Sigmoid colon (tissue), 7 donors: ENCODE results near the gene ZNF25. TPM values are rescaled to one million over a fixed set of nuclear protein-coding genes. Genes with fewer than 3 reads are reported as not detected.

Experiments
- DNase-seq: peaks from one replicate; pipeline ENCODE4 v3.0.0-alpha.2; 2019
- H3K27ac ChIP-seq, 4 donors: fragments of 200-600 bp; sonication (generic); one replicate each; pipeline ENCODE4 v1.5.1; 2016 to 2019; ENCODE audit warnings: mild to moderate bottlenecking in 1 of 4
- H3K27me3 ChIP-seq, 3 donors: fragments of 200-600 bp; sonication (generic); one replicate each; pipeline ENCODE4 v1.5.1; 2019; ENCODE audit warnings: mild to moderate bottlenecking in 1 of 3
- H3K36me3 ChIP-seq, 4 donors: fragments of 200-600 bp; sonication (generic); one replicate each; pipeline ENCODE4 v1.5.1; 2016 to 2019
- H3K4me1 ChIP-seq, 4 donors: fragments of 200-600 bp; sonication (generic); one replicate each; pipeline ENCODE4 v1.5.1; 2017 to 2019
- H3K4me3 ChIP-seq, 4 donors: fragments of 200-600 bp; sonication (generic); one replicate each; pipeline ENCODE4 v1.5.1; 2017 to 2019; ENCODE audit warnings: mild to moderate bottlenecking in 2 of 4, moderate library complexity in 1 of 4
- H3K9me3 ChIP-seq, 4 donors: fragments of 200-600 bp in 3 of 4; sonication (generic) in 3 of 4; one replicate each; pipeline versions ENCODE4 v1.5.1 to v1.6.1; 2013 to 2019
- EP300 ChIP-seq, 4 donors: sonication (generic); formaldehyde crosslinking; IDR thresholded peaks; one replicate each; pipeline ENCODE4 v1.6.1; 2017; ENCODE audit warnings: antibody characterized with exemption in 4 of 4
- POLR2A ChIP-seq, 2 donors: fragments of 450-650 bp; IDR thresholded peaks; one replicate each; pipeline ENCODE4 v1.6.1; 2016; ENCODE audit warnings: antibody characterized with exemption in 2 of 2, mild to moderate bottlenecking in 2 of 2, moderate library complexity in 2 of 2
- POLR2AphosphoS5 ChIP-seq, 4 donors: sonication (generic); formaldehyde crosslinking; IDR thresholded peaks; one replicate each; pipeline ENCODE4 v1.6.1; 2017; ENCODE audit warnings: antibody characterized with exemption in 4 of 4
- WGBS, 2 donors: extraction: QIAGEN DNeasy Blood & Tissue Kit; methylation state at CpG; one replicate each; pipeline ENCODE4 v1.1.7; 2013; 5-methylcytosine and 5-hydroxymethylcytosine counted together
- intact Hi-C: fragments of 100-400 bp; cut with DNase I; formaldehyde crosslinking; loops from one replicate; pipeline ENCODE4 v1.15.1; 2023
- polyA plus RNA-seq, 3 donors: library from polyadenylated mRNA; stranded (reverse); fragments of 200-250 nt; gene quantifications; one replicate each; pipeline ENCODE4 v1.2.3, GENCODE V29; 2013
- total RNA-seq, 4 donors: library from RNA; depleted of rRNA; stranded (reverse); fragments of >200 nt; gene quantifications; one replicate each; pipeline ENCODE4 v1.1.0, GENCODE V29; 2016
- TF ChIP-seq, protein P1 (sequence below), 4 experiments: fragments of 450-650 bp in 3 of 4; fragments of 200-600 bp in 1 of 4; IDR thresholded peaks; one replicate each; pipeline ENCODE4 v1.5.1; 2016 to 2019; ENCODE audit warnings: antibody characterized with exemption in 4 of 4, mild to moderate bottlenecking in 3 of 4, moderate library complexity in 2 of 4
- donor health status: healthy with polysubstance abuse.
- donor health status: Bipolar disorder and iron deficiency.
- donor health status: healthy.

The ZNF25 gene
- total and polyA plus RNA-seq, 7 donors, result 2.1 to 35.7 (median 20.5) TPM

DNA sequence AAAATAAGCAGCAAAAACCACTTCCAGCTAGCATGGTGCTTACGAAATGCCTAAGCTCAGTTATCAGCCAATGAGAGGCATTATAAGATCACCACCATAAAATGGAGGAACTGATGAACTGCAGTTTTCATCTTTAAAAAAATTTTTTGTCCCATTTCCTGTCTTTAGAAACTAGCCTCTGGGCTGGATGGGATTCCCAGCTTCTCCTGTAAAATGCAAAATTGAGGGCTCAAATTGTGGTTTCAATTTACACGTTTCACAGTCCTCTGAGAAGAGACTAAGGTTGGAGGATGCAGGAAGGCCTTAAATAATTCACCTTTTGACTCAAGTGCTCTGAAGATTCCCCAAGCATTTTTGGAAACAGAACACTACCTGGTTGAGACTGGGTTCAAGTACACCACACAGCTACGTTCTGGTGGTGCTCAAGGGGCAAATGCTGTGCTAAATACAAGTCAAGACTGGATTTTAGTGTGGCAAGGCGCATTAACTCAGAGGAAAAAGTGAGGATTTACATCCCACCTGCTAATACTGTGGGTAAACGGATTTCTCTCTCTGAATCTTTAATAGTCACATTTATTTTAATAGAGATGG lies 951 bp downstream of the ZNF25 start:
- 23 to 30% methylated on average over 5 of the region's 5 CpGs for WGBS, 2 donors
- peak overlapping the region; percentile 99 to 100 (median 100) for H3K27ac ChIP-seq
- intact Hi-C loops, result no loop called here

DNA sequence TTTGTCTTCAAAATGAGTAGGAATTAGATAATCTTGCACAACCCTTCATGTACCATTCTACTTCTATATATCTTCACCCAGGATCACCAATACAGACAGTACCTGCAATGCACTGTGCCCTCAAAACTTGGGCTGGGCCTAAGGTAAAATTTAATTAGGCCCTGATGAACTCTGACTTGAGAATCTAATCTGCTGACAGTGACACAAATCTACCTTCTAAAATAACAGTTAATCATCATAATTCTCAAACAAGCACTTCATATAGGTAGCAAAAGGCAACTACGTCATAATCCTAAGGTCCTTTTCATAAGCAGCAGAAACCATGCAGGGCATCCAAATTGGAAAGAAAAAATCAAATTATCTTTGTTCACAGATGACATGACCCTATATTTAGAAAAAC lies 4.1 kb downstream of the ZNF25 start:
- H3K9me3 ChIP-seq, result no peaks in the 10 kb centered on the region
- TF ChIP-seq POLR2AphosphoS5 (IDR thresholded peaks at IDR 0.05) (no peak), EP300 (IDR thresholded peaks at IDR 0.05) (no peak), POLR2A (IDR thresholded peaks at IDR 0.05) (no peak)
- TF ChIP-seq, protein P1, sequence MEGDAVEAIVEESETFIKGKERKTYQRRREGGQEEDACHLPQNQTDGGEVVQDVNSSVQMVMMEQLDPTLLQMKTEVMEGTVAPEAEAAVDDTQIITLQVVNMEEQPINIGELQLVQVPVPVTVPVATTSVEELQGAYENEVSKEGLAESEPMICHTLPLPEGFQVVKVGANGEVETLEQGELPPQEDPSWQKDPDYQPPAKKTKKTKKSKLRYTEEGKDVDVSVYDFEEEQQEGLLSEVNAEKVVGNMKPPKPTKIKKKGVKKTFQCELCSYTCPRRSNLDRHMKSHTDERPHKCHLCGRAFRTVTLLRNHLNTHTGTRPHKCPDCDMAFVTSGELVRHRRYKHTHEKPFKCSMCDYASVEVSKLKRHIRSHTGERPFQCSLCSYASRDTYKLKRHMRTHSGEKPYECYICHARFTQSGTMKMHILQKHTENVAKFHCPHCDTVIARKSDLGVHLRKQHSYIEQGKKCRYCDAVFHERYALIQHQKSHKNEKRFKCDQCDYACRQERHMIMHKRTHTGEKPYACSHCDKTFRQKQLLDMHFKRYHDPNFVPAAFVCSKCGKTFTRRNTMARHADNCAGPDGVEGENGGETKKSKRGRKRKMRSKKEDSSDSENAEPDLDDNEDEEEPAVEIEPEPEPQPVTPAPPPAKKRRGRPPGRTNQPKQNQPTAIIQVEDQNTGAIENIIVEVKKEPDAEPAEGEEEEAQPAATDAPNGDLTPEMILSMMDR (IDR thresholded peaks at IDR 0.05), result no peak
- no peaks in the 10 kb centered on the region for H3K27me3 ChIP-seq
- intact Hi-C loops, result no loop called here
- no peak overlapping the region for H3K4me3 ChIP-seq
- WGBS, 2 donors, result 95 to 99% methylated on average over 1 of the region's 1 CpG
- peaks cover 4 to 29% (median 8%) of the 10 kb centered on the region in 4 donors for H3K36me3 ChIP-seq
- no peak overlapping the region for H3K27ac ChIP-seq
- no peak for DNase-seq
- peaks cover 0 to 20% (median 11%) of the 10 kb centered on the region in 4 donors for H3K4me1 ChIP-seq

More for the DNA sequence above, 951 bp downstream of the ZNF25 start:
- H3K27me3 ChIP-seq, result no peaks in the 10 kb centered on the region
- TF ChIP-seq EP300 (IDR thresholded peaks at IDR 0.05), result no peak
- TF ChIP-seq, protein P1 (IDR thresholded peaks at IDR 0.05), result no peak
- H3K36me3 ChIP-seq, result peaks cover 0 to 5% (median 0%) of the 10 kb centered on the region in 4 donors
- no peaks in the 10 kb centered on the region for H3K9me3 ChIP-seq
- peak overlapping the region; percentile 80 to 99 (median 88) for H3K4me3 ChIP-seq
- DNase-seq, result no peak
- H3K4me1 ChIP-seq, result peaks cover 0 to 20% (median 11%) of the 10 kb centered on the region in 4 donors

DNA sequence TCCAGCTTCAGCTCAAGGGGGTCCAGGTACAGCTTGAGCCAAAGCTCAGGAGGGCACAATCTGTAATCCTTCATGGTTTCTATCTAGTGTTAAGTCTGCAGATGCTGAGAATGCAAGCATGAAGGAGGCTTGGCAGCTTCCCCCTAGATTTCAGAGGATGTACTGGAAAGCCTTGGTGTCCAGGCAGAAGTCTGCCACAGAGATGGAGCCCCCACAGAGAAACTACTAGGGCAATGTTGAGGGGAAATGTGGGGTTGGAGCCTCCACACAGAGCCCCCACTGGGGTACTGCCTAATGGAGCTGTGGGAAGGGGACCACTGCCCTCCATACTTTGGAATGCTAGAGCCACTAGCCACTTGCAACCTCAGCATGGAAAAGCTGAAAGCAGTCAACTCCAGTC lies 11.4 kb downstream of the ZNF25 start:
- no peaks in the 10 kb centered on the region for H3K4me1 ChIP-seq
- H3K27ac ChIP-seq, result no peak overlapping the region
- no peak for DNase-seq
- peaks cover 0 to 11% (median 0%) of the 10 kb centered on the region in 4 donors for H3K9me3 ChIP-seq
- H3K4me3 ChIP-seq, result no peak overlapping the region
- H3K36me3 ChIP-seq, result peaks cover 4 to 48% (median 12%) of the 10 kb centered on the region in 4 donors
- no peaks in the 10 kb centered on the region for H3K27me3 ChIP-seq
- TF ChIP-seq POLR2AphosphoS5 (IDR thresholded peaks at IDR 0.05), result no peak
- intact Hi-C loops, result no loop called here

DNA sequence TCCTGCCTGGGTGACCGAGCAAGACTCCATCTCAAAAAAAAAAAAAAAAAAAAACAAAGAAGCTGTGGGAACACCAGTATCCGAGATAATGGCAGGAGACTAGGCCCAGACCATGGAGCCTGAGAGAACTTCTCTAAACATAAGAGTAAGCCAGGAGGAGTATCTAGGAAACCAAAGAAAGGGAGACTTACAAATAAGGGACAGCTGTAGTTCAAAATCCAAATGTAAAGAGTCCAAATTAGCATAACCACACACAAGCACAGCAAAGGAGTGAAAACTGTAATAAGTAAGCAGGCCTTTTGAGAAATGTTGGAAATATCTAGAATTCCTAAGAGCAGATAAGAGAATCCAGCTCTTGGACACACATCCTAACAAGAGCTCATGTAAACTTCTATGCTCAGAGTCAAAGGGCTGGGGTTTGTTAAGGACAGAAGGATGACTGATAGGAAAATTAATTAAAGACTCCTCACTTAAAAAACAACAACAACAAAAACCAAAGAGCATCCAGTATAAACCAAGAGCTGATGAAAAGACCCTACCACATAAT lies 15.8 kb downstream of the ZNF25 start:
- H3K36me3 ChIP-seq, result peaks cover 11 to 55% (median 21%) of the 10 kb centered on the region in 4 donors
- H3K4me3 ChIP-seq, result no peak overlapping the region
- H3K4me1 ChIP-seq, result no peaks in the 10 kb centered on the region
- H3K27me3 ChIP-seq, result no peaks in the 10 kb centered on the region
- peaks cover 0 to 11% (median 0%) of the 10 kb centered on the region in 4 donors for H3K9me3 ChIP-seq
- no peak overlapping the region for H3K27ac ChIP-seq
- WGBS, 2 donors, result 96 to 98% methylated on average over 2 of the region's 2 CpGs
- intact Hi-C loops, result no loop called here
- no peak for TF ChIP-seq POLR2A (IDR thresholded peaks at IDR 0.05)
- no peak for TF ChIP-seq EP300 (IDR thresholded peaks at IDR 0.05)
- TF ChIP-seq, protein P1 (IDR thresholded peaks at IDR 0.05), result no peak
- no peak for TF ChIP-seq POLR2AphosphoS5 (IDR thresholded peaks at IDR 0.05)
- DNase-seq, result no peak

DNA sequence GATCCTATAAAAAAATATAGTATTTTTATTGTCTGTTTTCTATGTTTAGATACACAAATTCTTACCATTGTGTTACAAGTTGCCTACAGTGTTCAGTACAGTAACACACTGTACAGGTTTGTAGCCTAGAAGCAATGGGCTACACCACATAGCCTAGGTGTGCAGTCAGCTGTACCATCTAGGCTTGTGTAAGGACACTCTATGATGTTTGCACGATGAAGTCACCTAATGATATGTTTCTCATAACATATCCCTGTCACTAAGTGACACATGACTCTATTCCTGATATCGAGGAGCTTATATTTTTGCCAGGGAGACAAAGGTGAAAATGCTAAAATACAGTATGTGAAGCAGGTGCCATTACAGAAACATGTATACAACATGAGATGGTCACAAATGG lies 18.6 kb downstream of the ZNF25 start:
- H3K36me3 ChIP-seq, result peaks cover 31 to 70% (median 41%) of the 10 kb centered on the region in 4 donors
- WGBS, 2 donors, result 85 to 94% methylated on average over 2 of the region's 2 CpGs

More for the DNA sequence above, 18.6 kb downstream of the ZNF25 start:
- DNase-seq, result no peak
- no peak overlapping the region for H3K27ac ChIP-seq
- TF ChIP-seq EP300 (IDR thresholded peaks at IDR 0.05) (no peak), POLR2AphosphoS5 (IDR thresholded peaks at IDR 0.05) (no peak), POLR2A (IDR thresholded peaks at IDR 0.05) (no peak)
- TF ChIP-seq, protein P1 (IDR thresholded peaks at IDR 0.05), result no peak
- no peaks in the 10 kb centered on the region for H3K9me3 ChIP-seq
- no peaks in the 10 kb centered on the region for H3K27me3 ChIP-seq
- no peaks in the 10 kb centered on the region for H3K4me1 ChIP-seq
- no peak overlapping the region for H3K4me3 ChIP-seq
- intact Hi-C loops, result no loop called here
